ENCODE data around the gene OLFM2. TPM values are rescaled to one million over a fixed set of nuclear protein-coding genes. Genes with fewer than 3 reads are reported as not detected.
"Not testable (repeated sequence)": the region's sequence is repeated elsewhere in the genome, so short reads cannot be mapped to it uniquely, and the experiment has no call there.

Gene OLFM2
- total RNA-seq, 1 donor from 2014 or later = 10.8 TPM

GRCh38 chr19:9863759-9864158 lies 72.6 kb downstream of the OLFM2 start:
- no peak for DNase-seq (ENCODE audit: low spot score)

DNA sequence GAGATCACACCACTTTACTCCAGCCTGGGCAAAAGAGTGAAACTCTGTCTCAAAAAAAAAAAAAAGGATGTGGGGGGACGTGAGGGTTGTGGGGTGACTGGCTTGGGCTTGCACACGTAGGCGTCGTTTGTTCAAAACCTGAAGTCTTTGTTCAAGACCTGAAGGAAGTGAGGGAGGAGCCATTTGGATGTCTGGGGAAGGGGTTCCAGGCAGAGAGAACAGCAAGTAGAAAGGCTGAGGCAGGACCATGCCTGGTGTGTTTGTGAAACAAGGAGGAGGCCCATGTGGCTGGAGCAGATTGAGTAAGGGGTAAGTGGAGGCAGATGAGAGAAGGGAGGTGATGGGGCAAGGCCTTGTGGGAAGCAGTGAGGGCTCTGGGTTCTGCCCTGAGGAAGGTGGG lies 73.4 kb downstream of the OLFM2 start:
- no peak for DNase-seq (ENCODE audit: low spot score)

DNA sequence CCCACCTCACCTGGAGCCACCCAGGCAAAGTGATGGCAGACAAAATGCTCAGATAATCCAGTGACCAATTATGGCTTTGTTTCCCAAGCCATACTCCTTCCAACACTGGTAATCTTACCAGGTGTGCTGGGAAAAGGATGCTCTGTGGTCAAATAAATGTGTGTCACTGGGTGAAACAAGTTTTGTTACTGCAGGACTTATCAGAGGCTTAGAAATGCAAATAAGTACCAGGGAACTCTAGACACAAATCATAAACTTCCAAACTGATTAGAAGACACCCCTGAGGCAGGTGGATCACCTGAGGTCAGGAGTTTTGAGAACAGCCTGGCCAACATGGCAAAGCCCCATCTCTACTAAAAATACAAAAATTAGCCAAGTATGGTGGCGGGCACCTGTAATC lies 74.8 kb downstream of the OLFM2 start:
- no peak for DNase-seq (ENCODE audit: low spot score)

DNA sequence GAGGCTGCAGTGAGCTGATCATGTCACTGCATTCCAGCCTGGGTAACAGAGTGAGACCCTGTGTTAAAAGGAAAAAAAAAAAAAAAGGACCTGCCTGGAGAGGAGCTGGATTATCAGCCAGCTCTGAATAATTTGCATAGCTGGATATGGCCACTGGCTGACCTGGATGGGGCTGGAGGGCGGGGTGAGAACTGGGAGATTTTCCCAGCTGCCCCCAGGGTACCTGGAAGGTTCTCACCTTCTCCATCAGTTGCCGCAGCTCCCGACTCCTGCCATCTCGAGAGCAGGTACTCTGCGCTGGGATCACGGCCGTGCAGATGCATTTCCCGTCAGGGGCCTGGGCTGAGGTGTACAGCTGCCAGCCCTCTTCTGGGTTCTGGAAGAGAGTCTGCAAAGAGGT lies 75.9 kb downstream of the OLFM2 start:
- DNase-seq (ENCODE audit: low spot score) = no peak

GRCh38 chr19:9858766-9859165 lies 77.5 kb downstream of the OLFM2 start:
- DNase-seq (ENCODE audit: low spot score) = no peak

GRCh38 chr19:9857920-9858746 lies 78.2 kb downstream of the OLFM2 start:
- no peak for DNase-seq (ENCODE audit: low spot score)

GRCh38 chr19:9857076-9857721 lies 79.1 kb downstream of the OLFM2 start:
- DNase-seq (ENCODE audit: low spot score) = no peak

GRCh38 chr19:9856609-9857008 lies 79.7 kb downstream of the OLFM2 start:
- DNase-seq (ENCODE audit: low spot score) = no peak

- DNase-seq (ENCODE audit: low spot score) = no peak
Measured at GRCh38 chr19:9854282-9854846, 82.0 kb downstream of the OLFM2 start.

DNA sequence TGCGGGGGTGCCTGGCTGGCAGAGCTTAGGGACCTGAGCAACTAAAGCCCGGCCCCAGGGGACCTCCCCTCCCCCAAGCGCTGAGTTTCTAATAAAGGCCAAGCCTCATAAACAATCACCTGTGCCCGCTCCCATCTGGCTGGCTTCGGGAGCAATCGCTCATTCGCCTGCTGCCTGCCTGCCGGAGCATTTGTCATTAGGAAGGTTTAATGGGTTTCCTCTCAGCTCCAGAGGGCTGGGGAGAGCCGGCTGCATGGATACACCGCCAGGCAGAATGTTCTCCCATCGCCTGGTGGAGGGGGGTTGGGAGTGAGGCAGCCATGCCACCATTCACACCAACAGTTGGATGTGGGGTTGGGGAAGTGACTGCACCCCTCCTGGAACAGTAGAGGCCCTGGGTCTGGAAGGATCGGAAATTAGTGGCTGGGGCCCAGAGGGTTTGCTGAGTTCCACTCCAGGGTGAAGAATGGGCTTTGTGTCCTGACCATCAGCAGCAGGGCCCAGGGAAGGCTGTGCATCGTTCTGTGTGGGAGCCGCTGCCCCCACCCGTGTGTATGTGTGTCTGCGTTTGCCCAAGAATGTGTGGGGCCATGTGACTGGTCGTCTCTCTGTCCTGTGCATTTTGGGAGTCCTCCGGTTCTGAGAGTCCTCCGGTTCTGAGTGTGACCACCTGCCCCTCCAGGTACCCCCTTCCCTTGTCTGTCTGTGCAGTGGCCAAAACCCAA lies 85.9 kb downstream of the OLFM2 start:
- DNase-seq (ENCODE audit: low spot score) = no peak

GRCh38 chr19:9849791-9850190 lies 86.5 kb downstream of the OLFM2 start:
- DNase-seq (ENCODE audit: low spot score) = no peak

DNA sequence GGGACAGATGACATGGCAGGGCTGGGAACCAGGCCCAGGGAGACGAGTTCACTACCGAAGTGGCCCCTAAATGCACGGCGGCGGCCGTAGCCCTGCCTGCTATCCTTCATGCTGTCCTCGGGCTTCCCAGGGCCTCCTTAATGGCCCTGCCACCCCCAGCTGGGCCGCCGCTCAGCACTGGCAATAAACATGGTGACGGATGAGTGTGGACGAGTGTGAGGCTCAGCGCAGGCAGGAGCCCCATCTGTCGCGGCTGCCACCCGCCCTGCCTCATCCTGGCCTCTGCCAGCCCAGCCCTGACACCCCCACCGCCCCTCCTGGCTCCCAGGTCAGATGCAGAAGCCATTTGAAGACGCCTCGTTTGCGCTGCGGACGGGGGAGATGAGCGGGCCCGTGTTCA lies 87.6 kb downstream of the OLFM2 start:
- no peak for DNase-seq (ENCODE audit: low spot score)

GRCh38 chr19:9848060-9848459 lies 88.3 kb downstream of the OLFM2 start:
- DNase-seq (ENCODE audit: low spot score) = no peak

DNA sequence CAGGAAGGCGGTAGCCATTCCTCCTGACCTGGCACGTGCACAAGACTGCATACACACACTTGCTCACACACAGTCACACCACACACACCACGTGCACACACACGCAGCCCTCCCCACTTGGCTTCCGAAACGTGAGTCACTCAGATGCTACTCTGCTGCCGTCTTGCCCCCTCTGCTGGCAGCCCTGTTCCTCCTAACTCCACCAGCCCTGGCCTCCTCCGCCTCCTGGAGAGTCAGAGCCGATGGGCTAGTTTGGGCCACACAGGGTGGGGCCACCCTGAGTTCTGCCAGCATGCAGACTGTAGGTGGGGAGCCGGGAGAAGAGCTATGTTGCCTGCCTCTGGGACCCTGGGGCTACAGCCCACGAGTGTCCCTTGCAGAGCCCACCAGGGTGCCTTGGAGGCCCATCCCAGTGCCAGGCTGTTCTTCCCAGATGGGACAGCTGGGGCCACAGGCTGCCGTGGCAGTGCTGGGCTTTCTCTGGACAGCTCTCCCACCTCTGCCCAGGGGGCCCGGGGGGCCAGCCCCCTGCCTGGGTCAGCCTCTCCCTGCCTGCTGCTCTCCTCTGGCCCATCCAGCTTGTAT lies 89.1 kb downstream of the OLFM2 start:
- peak; percentile 35 for DNase-seq (ENCODE audit: low spot score)

GRCh38 chr19:9843626-9844273 lies 92.6 kb downstream of the OLFM2 start:
- DNase-seq (ENCODE audit: low spot score) = not testable (repeated sequence)

- DNase-seq (ENCODE audit: low spot score) = no peak
Measured at GRCh38 chr19:9842834-9843625, 93.3 kb downstream of the OLFM2 start.

DNA sequence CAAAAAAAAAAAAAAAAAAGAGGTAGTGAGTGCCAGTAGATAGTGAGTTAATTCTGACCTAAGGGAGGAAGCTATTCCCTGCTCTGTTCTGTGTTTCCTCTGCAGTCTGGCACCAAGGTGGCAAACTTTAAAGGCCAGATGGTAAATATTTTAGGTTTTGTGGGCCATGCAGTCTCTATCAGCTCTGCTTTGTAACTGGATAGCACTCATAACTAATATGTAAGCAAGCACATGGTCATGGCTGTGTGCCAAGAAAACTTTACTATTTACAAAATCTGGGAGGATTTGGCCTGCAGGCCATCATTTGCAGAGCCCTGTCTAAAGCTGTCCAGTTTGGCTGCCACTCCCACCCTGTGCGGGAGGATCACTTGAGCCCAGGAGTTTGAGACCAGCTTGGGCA lies 96.9 kb downstream of the OLFM2 start:
- DNase-seq (ENCODE audit: low spot score) = peak; percentile 37

GRCh38 chr19:9838324-9838723 lies 98.0 kb downstream of the OLFM2 start:
- DNase-seq (ENCODE audit: low spot score) = no peak

- no peak for DNase-seq (ENCODE audit: low spot score)
Measured at GRCh38 chr19:9836021-9836420, 100.3 kb downstream of the OLFM2 start.

DNA sequence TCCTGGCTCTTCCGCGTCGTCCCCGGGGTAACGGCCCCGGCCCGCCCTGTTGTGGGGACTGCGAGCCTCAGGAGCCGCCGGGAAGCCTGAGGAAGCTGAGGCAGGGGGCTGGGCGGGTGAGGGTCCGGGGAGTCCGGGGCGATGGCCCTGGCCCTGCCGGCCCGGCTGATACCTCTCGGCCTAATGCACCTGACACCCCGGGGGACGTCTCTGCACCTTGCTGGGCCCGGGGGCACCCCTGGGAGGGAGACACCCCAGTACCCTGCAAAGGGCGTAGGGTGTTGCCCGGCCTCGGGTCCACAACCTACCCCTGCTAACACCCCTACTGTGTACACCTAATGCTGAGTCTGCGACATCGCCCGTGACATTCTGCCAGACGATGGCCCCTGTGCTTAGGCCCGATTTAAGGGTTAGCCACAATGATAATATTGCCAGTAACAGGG lies 100.8 kb downstream of the OLFM2 start:
- DNase-seq (ENCODE audit: low spot score) = no peak

Data from mucosa of gallbladder (tissue), 1 donor.